Breast epithelium (tissue), 4 donors: Measurements from ENCODE around the gene CKAP4. TPM values are rescaled to one million over a fixed set of nuclear protein-coding genes. Genes with fewer than 3 reads are reported as not detected.

ENCODE experiments used
- DNase-seq, 2 donors: peaks; one replicate each; pipeline ENCODE4 v3.0.0-alpha.2; 2019; ENCODE audit warnings: low spot score in 2 of 2
- H3K27ac ChIP-seq, 2 donors: fragments of 200-600 bp; sonication (generic) in 1 of 2; one replicate each; pipeline ENCODE4 v1.5.1; 2016 to 2019; ENCODE audit warnings: mild to moderate bottlenecking in 1 of 2
- H3K27me3 ChIP-seq, 2 donors: fragments of 200-600 bp; sonication (generic) in 1 of 2; one replicate each; pipeline versions ENCODE4 v1.5.1 to v1.6.0; 2017 to 2019; ENCODE audit warnings: control low read depth in 1 of 2, mild to moderate bottlenecking in 1 of 2
- H3K36me3 ChIP-seq: fragments of 200-600 bp; one replicate; pipeline ENCODE4 v1.5.1; 2019
- H3K4me1 ChIP-seq, 2 donors: fragments of 200-600 bp; sonication (generic); one replicate each; pipeline ENCODE4 v1.5.1; 2016 to 2019; ENCODE audit warnings: control low read depth in 1 of 2
- H3K4me3 ChIP-seq, 3 donors: fragments of 200-600 bp; sonication (generic); 1 replicate in 2 of 3; 2 replicates in 1 of 3; pipeline ENCODE4 v1.5.1; 2016 to 2019; ENCODE audit warnings: mild to moderate bottlenecking in 3 of 3, moderate library complexity in 2 of 3
- H3K9me3 ChIP-seq, 2 donors: fragments of 200-600 bp; sonication (generic) in 1 of 2; one replicate each; pipeline ENCODE4 v1.5.1; 2016 to 2019; ENCODE audit warnings: control low read depth in 1 of 2
- CTCF ChIP-seq, 3 donors: fragments of 450-650 bp; IDR thresholded peaks; one replicate each; pipeline ENCODE4 v1.5.1; 2016 to 2017; ENCODE audit warnings: antibody characterized with exemption in 3 of 3, mild to moderate bottlenecking in 3 of 3, moderate library complexity in 3 of 3
- POLR2A ChIP-seq: fragments of 450-650 bp; IDR thresholded peaks from one replicate; pipeline ENCODE4 v1.6.1; 2016; ENCODE audit warnings: antibody characterized with exemption, mild to moderate bottlenecking, moderate library complexity
- POLR2AphosphoS5 ChIP-seq, 3 donors: sonication (generic); formaldehyde crosslinking; IDR thresholded peaks; one replicate each; pipeline ENCODE4 v1.6.1; 2017; ENCODE audit warnings: antibody characterized with exemption in 3 of 3
- intact Hi-C: fragments of 100-400 bp; cut with DNase I; formaldehyde crosslinking; loops from one replicate; pipeline ENCODE4 v1.15.1; 2023; ENCODE audit warnings: low total_unique reads
- total RNA-seq, 3 donors: library from RNA; depleted of rRNA; stranded (reverse); fragments of >200 nt; gene quantifications; one replicate each; pipeline ENCODE4 v1.1.0, GENCODE V29; 2016

CKAP4 gene
- total RNA-seq, 3 donors from 2014 or later, result 22.0 to 39.3 (median 30.9) TPM

DNA sequence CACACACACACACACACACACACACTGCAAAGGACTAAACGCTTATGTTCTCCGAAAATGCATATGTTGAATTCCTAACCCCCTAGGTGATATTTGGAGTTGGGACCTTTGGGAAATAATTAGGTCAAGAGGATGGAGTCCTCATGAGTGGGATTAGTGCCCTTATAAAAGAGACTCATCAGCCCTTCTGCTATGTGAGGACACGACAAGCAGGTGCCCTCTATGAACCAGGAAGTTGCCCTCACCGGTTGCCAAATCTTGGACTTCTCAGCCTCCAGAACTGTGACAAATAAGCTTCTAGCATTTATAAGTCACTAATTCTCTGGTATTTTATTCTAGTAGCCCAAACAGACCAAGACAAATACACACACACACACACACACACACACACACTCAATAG is 34.0 kb upstream of the CKAP4 start:
- Histone ChIP-seq H3K9me3 (no peaks in the 10 kb centered on the region), H3K36me3 (no peaks in the 10 kb centered on the region), H3K27me3 (no peaks in the 10 kb centered on the region), H3K4me1 (no peaks in the 10 kb centered on the region), H3K27ac (no peak overlapping the region), H3K4me3 (no peak overlapping the region)
- TF ChIP-seq CTCF (IDR thresholded peaks at IDR 0.05), result no peak
- no peak for TF ChIP-seq POLR2A
- TF ChIP-seq POLR2AphosphoS5 (IDR thresholded peaks at IDR 0.05), result no peak
- DNase-seq, result no peak
- intact Hi-C loops, result no loop called here

DNA sequence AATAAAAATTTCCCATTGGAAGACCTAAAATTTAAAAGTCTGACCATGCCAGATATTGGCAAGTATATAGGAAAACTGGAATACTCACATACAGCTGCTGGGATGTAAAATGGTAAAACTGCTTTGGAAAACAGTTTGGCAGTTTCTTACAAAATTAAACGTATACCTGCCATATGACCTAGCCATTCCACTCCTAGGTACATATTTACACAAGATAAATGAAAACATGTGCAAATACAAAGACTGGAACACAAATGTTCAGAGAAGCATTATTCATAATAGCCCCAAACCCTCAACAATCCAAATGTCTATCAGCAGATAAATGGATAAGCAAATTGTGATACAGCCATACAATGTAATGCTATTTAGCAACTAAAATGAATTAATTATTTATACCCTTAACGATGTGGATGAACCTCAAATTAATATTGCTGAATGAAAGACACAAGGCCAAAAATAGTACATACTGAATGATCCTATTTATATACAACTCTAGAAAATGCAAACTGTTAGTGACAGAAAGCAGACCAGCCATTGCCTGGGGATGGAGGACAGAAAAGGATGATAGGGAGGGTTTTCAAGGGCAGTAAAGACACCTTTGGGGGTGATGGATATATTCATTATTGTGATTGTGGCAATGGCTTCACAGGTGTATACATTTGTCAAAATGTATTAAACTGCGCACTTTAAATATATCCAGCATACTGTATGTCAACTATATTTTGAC is 33.4 kb upstream of the CKAP4 start:
- Histone ChIP-seq H3K27ac (no peak overlapping the region), H3K36me3 (no peaks in the 10 kb centered on the region), H3K27me3 (no peaks in the 10 kb centered on the region), H3K4me1 (no peaks in the 10 kb centered on the region), H3K4me3 (no peak overlapping the region), H3K9me3 (no peaks in the 10 kb centered on the region)
- no peak for DNase-seq
- TF ChIP-seq POLR2AphosphoS5 (IDR thresholded peaks at IDR 0.05) (no peak), POLR2A (no peak), CTCF (IDR thresholded peaks at IDR 0.05) (no peak)
- intact Hi-C loops, result no loop called here

- TF ChIP-seq POLR2AphosphoS5 (IDR thresholded peaks at IDR 0.05), result no peak
- TF ChIP-seq CTCF (IDR thresholded peaks at IDR 0.05), result no peak
- H3K9me3 ChIP-seq, result no peaks in the 10 kb centered on the region
- H3K4me1 ChIP-seq, result no peaks in the 10 kb centered on the region
- DNase-seq, result no peak
- H3K27ac ChIP-seq, result no peak overlapping the region
- intact Hi-C loops, result no loop called here
- no peaks in the 10 kb centered on the region for H3K27me3 ChIP-seq
- H3K36me3 ChIP-seq, result no peaks in the 10 kb centered on the region
- no peak overlapping the region for H3K4me3 ChIP-seq
Observed at GRCh38 chr12:106280106-106280505, 32.3 kb upstream of the CKAP4 start.

- TF ChIP-seq CTCF (IDR thresholded peaks at IDR 0.05) (no peak), POLR2AphosphoS5 (IDR thresholded peaks at IDR 0.05) (no peak), POLR2A (no peak)
- Histone ChIP-seq H3K9me3 (no peaks in the 10 kb centered on the region), H3K27me3 (no peaks in the 10 kb centered on the region), H3K27ac (no peak overlapping the region), H3K36me3 (no peaks in the 10 kb centered on the region), H3K4me1 (no peaks in the 10 kb centered on the region), H3K4me3 (no peak overlapping the region)
- DNase-seq, result no peak
- intact Hi-C loops, result loop anchor here (5.0 kb wide), 1 partner anchor 1196 kb away; no protein-coding TSS in a partner anchor
Observed at GRCh38 chr12:106276032-106276740, 28.4 kb upstream of the CKAP4 start.

GRCh38 chr12:106275458-106275857 is 27.6 kb upstream of the CKAP4 start:
- H3K4me1 ChIP-seq, result no peaks in the 10 kb centered on the region
- no peaks in the 10 kb centered on the region for H3K36me3 ChIP-seq
- no peak for DNase-seq
- peak overlapping the region in 1 of 2 donors; percentile 6 for H3K27ac ChIP-seq
- no peaks in the 10 kb centered on the region for H3K27me3 ChIP-seq
- TF ChIP-seq CTCF (IDR thresholded peaks at IDR 0.05) (no peak), POLR2A (no peak), POLR2AphosphoS5 (IDR thresholded peaks at IDR 0.05) (no peak)
- no peak overlapping the region for H3K4me3 ChIP-seq
- H3K9me3 ChIP-seq, result no peaks in the 10 kb centered on the region
- intact Hi-C loops, result loop anchor here (5.0 kb wide), 1 partner anchor 1197 kb away; no protein-coding TSS in a partner anchor
